ES-I3 (cell line): ENCODE data around the gene NTRK2.

Source experiments
- H3K36me3 ChIP-seq: 2 replicates; pipeline ENCODE4 v1.6.1; 2013; ENCODE audit warnings: mild to moderate bottlenecking, low read length, control low read depth, moderate library complexity; ENCODE audit not compliant: insufficient read depth
- H3K4me1 ChIP-seq: 2 replicates; pipeline ENCODE4 v1.6.1; 2013; ENCODE audit warnings: mild to moderate bottlenecking, control low read depth, low read length; ENCODE audit not compliant: insufficient read depth
- H3K9ac ChIP-seq: 2 replicates; pipeline ENCODE4 v1.6.1; 2013; ENCODE audit warnings: low read depth, mild to moderate bottlenecking, low read length, moderate library complexity
- H3K9me3 ChIP-seq: 2 replicates; pipeline ENCODE4 v1.6.1; 2013; ENCODE audit warnings: mild to moderate bottlenecking, low read length, moderate library complexity; ENCODE audit not compliant: control insufficient read depth, insufficient read depth

Gene NTRK2

GRCh38 chr9:84699984-84700383 lies 30.5 kb downstream of the NTRK2 start:
- Histone ChIP-seq H3K9me3 (0 out of 2 replicates have a peak, but pooled peaks cover 2% of the 10 kb centered on the region), H3K9ac (no peak overlapping the region), H3K36me3 (no peaks in the 10 kb centered on the region), H3K4me1 (no peaks in the 10 kb centered on the region; the same call in 1 of the 2 replicates)

GRCh38 chr9:84701801-84702200 lies 32.3 kb downstream of the NTRK2 start:
- H3K9ac ChIP-seq = no peak overlapping the region
- 0 out of 2 replicates have a peak, but pooled peaks cover 2% of the 10 kb centered on the region for H3K9me3 ChIP-seq
- no peaks in the 10 kb centered on the region; the same call in 1 of the 2 replicates for H3K4me1 ChIP-seq
- H3K36me3 ChIP-seq = no peaks in the 10 kb centered on the region

DNA sequence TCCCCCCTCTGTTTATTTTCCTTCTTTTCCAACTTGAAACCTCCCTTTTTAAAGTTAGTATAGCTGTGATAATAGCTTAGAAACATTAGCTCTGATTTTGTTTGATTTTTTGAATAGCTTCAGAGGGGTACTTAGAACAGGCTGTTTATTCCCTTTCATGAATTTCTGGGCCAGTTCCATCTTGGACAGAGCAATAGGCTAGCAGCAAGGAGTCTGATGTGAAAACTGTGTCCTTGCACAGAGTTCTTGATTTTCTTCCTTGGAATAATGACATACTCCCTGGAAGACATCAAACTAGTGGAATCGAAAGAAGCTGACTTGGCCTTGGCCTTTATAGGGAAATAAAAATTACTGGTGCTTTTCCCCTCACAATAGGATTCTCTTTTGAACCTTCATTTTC lies 32.9 kb downstream of the NTRK2 start:
- no peak overlapping the region for H3K9ac ChIP-seq
- no peaks in the 10 kb centered on the region for H3K36me3 ChIP-seq
- 0 out of 2 replicates have a peak, but pooled peaks cover 2% of the 10 kb centered on the region for H3K9me3 ChIP-seq
- H3K4me1 ChIP-seq = peaks cover 2% of the 10 kb centered on the region; the same call in 1 of the 2 replicates

DNA sequence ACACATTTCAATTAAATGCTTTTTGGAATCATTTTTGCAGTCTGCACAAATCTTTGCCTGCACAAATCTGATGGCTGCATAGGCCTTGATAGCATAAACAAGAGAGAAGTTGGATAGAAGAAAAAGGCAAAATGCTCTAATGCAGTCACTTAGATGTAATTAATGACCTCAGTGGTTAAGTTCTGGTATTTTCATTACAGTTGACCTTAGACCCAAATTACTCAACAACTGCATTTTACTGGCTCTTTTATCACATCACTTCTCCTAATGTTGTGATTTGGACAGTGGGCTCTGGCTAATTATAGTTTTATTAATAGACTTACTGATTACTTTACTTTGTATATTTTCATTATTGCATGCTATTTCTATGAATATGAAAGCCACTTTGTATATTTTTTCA lies 34.3 kb downstream of the NTRK2 start:
- peaks cover 10% of the 10 kb centered on the region; the same call in 1 of the 2 replicates for H3K4me1 ChIP-seq
- H3K36me3 ChIP-seq = no peaks in the 10 kb centered on the region
- no peak overlapping the region for H3K9ac ChIP-seq
- H3K9me3 ChIP-seq = no peaks in the 10 kb centered on the region

- H3K4me1 ChIP-seq = peaks cover 24% of the 10 kb centered on the region; the same call in 1 of the 2 replicates
- no peak overlapping the region for H3K9ac ChIP-seq
- no peaks in the 10 kb centered on the region for H3K9me3 ChIP-seq
- H3K36me3 ChIP-seq = no peaks in the 10 kb centered on the region
Observed at GRCh38 chr9:84705128-84705527, 35.6 kb downstream of the NTRK2 start.

- Histone ChIP-seq H3K4me1 (peaks cover 33% of the 10 kb centered on the region), H3K9ac (no peak overlapping the region), H3K36me3 (no peaks in the 10 kb centered on the region), H3K9me3 (no peaks in the 10 kb centered on the region)
Observed at GRCh38 chr9:84708400-84708799, 38.9 kb downstream of the NTRK2 start.

GRCh38 chr9:84709056-84709455 lies 39.5 kb downstream of the NTRK2 start:
- H3K9ac ChIP-seq = no peak overlapping the region
- H3K36me3 ChIP-seq = no peaks in the 10 kb centered on the region
- H3K9me3 ChIP-seq = no peaks in the 10 kb centered on the region
- peaks cover 34% of the 10 kb centered on the region for H3K4me1 ChIP-seq

GRCh38 chr9:84710701-84711397 lies 41.3 kb downstream of the NTRK2 start:
- no peak overlapping the region for H3K9ac ChIP-seq

DNA sequence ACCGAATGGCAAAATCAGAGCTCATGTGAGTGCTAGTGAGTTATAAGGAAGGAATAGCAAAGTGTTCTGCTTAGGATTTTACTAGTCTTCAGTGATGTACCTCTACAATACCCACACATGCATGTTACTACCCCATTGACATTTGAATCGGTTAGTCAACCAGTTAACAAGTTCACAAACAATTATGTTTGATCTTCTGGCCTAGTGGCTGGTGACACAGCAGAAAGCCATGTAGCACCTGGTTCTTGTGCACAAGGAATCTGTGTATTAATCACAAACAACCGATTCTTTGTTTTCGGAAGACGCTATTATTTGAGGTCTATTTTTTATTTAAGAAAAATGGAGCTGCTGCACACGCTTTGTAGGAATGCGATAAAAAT lies 41.9 kb downstream of the NTRK2 start:
- H3K4me1 ChIP-seq = peaks cover 37% of the 10 kb centered on the region
- H3K9ac ChIP-seq = no peak overlapping the region
- H3K36me3 ChIP-seq = no peaks in the 10 kb centered on the region
- no peaks in the 10 kb centered on the region for H3K9me3 ChIP-seq

More at GRCh38 chr9:84710701-84711397, 41.3 kb downstream of the NTRK2 start:
- Histone ChIP-seq H3K4me1 (peaks cover 37% of the 10 kb centered on the region), H3K9me3 (no peaks in the 10 kb centered on the region), H3K36me3 (no peaks in the 10 kb centered on the region)

DNA sequence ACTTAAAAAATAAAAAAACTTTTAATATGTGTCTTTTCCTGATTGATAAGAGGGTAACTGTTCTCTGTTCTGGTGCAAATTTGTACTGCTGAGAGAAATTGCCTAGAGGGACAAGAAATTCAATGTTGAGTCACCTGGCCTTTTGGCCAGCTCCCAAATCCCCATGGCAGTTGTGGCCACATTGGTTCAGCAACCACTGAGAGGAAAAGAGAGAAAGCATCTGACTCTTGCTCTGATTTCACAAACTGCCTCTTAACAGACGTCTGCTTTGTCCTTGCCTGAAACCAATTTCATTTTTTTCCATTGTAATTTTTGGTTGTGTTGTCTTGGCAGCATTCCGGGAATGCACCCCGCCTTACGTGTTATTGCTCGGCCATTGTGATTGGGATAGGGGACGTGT lies 42.4 kb downstream of the NTRK2 start:
- no peak overlapping the region for H3K9ac ChIP-seq
- H3K4me1 ChIP-seq = peaks cover 37% of the 10 kb centered on the region
- H3K36me3 ChIP-seq = no peaks in the 10 kb centered on the region
- H3K9me3 ChIP-seq = no peaks in the 10 kb centered on the region

DNA sequence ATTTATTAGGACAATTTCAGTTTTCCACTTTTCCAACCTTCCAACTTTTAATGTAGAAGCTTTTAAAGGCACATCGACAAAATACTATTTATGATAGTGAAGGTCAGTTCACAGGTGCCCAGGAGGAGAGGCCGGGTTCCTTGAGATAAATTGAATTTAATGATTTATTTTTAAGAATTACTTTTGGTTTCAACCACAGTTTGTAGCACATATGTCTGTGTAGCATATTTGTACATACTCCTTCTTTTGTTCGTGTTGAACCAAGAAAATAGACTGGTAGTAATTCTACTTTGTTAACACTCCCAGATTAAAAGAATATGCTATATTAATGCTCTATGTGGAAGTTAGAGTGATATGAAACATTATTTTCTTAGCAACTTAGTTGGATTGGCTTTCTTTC lies 46.7 kb downstream of the NTRK2 start:
- no peaks in the 10 kb centered on the region for H3K36me3 ChIP-seq
- H3K9me3 ChIP-seq = no peaks in the 10 kb centered on the region
- H3K9ac ChIP-seq = no peak overlapping the region
- H3K4me1 ChIP-seq = peaks cover 12% of the 10 kb centered on the region; the same call in 1 of the 2 replicates

GRCh38 chr9:84718476-84718875 lies 48.9 kb downstream of the NTRK2 start:
- Histone ChIP-seq H3K9ac (no peak overlapping the region), H3K9me3 (no peaks in the 10 kb centered on the region), H3K36me3 (no peaks in the 10 kb centered on the region), H3K4me1 (0 out of 2 replicates have a peak, but pooled peaks cover 4% of the 10 kb centered on the region)

DNA sequence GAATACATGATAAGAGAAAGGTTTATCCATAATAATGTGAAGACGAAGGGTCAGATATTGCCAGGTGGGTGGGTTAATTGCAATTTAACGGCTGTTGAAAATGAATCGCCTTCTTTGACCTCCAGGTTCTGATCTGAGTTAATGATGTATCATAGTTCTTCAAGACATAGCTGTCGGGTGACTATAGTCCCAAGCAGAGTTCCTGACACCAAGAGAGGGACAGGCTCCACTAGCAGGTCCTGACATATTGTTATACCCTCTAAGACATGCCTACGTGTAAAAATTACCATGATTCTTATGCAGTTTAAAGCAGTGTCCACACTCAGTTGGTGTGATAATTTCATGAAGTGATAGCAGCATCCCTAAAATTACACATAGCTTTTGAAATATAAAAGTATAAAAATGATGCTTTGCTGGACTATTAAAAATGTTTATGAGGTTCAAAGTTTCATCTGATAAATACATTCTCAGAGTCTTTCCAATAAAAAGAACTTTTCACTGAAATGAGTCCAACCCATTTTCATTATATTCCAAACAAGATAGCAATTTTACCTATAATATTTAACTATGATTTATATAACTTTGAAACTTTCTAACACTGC lies 53.0 kb downstream of the NTRK2 start:
- Histone ChIP-seq H3K9ac (no peak overlapping the region), H3K36me3 (no peaks in the 10 kb centered on the region), H3K9me3 (no peaks in the 10 kb centered on the region)

GRCh38 chr9:84723426-84723825 lies 53.9 kb downstream of the NTRK2 start:
- H3K36me3 ChIP-seq = no peaks in the 10 kb centered on the region
- no peak overlapping the region for H3K9ac ChIP-seq
- no peaks in the 10 kb centered on the region for H3K9me3 ChIP-seq

More for the DNA sequence above, 53.0 kb downstream of the NTRK2 start:
- H3K4me1 ChIP-seq = no peaks in the 10 kb centered on the region

DNA sequence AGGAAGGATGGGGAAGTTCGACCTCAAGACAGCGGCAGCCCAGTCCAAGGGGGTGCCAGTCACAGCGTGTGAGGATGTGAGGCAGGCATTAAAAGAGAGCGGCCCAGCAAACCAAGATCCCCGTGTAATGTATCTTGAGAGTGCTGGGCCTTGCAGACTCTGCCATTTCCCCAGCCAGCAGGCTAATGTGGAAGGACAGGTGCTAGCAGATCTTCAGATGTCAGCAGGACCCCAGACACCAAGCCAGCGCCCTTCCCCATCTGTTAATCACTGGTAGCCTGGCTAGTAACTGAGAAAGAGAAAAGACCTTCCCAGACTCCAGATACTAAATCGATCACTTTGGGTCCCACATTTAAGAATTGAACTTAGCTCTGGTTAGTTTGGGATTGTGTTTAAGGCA lies 62.2 kb downstream of the NTRK2 start:
- Histone ChIP-seq H3K9me3 (no peaks in the 10 kb centered on the region), H3K36me3 (no peaks in the 10 kb centered on the region), H3K4me1 (peaks cover 11% of the 10 kb centered on the region), H3K9ac (no peak overlapping the region)

More at GRCh38 chr9:84723426-84723825, 53.9 kb downstream of the NTRK2 start:
- H3K4me1 ChIP-seq = no peaks in the 10 kb centered on the region
